Mucosa of gallbladder (tissue), 1 donor: ENCODE results near the gene SLC6A3. TPM values are rescaled to one million over a fixed set of nuclear protein-coding genes. Genes with fewer than 3 reads are reported as not detected.

Experiments used
- DNase-seq: peaks from one replicate; pipeline ENCODE4 v3.0.0-alpha.2; 2020; ENCODE audit warnings: low spot score
- total RNA-seq: library from RNA; stranded (reverse); gene quantifications from one replicate; pipeline ENCODE4 v1.2.1, GENCODE V29; 2021
- donor health status: DM: no; HTN: no; CAD: no.

Gene SLC6A3
- total RNA-seq, 1 donor from 2014 or later: 0.23 TPM

DNA sequence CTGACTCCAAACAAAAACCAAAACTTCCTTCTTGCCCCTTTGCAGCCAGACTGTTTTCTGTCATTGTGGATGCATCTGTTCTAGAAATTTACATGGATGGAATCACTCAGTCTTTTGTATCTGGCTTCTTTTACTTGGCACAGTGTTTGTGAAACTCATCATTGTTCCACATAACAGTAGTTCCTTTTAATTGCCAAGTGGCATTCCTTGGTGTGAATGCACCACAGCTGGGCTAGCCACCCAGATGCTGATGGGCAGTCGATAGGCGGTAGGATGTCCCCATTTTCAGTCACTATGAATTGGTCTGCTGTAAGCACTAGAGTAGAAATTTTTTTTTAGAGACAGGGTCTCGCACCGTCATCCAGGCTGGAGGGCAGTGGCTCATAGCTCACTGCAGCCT lies 94.1 kb downstream of the SLC6A3 start:
- no peak for DNase-seq

GRCh38 chr5:1349246-1349645 lies 96.0 kb downstream of the SLC6A3 start:
- DNase-seq: no peak

DNA sequence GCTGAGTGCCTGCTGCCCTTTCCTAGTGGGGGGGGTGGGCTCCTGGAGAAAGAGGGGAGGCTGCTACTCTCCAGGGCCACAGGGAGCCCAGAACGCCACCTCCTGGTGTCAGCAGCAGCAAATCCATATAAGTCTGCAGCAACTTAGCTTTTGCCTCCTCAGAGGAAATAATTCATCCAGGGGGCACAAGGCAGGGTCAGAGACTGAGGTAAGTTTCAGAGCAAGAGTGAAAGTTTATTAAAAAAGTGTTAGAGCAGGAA lies 96.3 kb downstream of the SLC6A3 start:
- DNase-seq: no peak

DNA sequence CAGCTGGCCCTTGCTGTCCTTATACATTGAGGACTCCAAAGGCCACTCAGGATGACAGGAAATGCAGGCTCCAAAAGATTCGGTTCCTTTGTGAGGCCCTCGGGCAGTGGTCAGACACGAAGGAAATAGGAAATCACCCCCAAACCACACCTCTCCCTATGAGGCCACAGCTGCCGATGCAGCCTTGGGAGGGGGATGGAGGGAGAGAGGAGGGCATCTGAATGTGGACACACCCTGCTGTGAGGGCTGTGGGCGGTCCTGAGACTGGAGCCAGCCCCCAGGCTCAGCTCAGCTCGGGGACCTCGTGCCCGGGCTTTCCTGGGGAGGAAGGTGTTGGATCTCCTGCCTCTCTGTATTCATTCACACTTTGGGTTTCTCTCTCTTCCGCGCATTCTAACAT lies 97.7 kb downstream of the SLC6A3 start:
- DNase-seq: no peak

- no peak for DNase-seq
Measured at GRCh38 chr5:1346627-1347440, 98.4 kb downstream of the SLC6A3 start.

DNA sequence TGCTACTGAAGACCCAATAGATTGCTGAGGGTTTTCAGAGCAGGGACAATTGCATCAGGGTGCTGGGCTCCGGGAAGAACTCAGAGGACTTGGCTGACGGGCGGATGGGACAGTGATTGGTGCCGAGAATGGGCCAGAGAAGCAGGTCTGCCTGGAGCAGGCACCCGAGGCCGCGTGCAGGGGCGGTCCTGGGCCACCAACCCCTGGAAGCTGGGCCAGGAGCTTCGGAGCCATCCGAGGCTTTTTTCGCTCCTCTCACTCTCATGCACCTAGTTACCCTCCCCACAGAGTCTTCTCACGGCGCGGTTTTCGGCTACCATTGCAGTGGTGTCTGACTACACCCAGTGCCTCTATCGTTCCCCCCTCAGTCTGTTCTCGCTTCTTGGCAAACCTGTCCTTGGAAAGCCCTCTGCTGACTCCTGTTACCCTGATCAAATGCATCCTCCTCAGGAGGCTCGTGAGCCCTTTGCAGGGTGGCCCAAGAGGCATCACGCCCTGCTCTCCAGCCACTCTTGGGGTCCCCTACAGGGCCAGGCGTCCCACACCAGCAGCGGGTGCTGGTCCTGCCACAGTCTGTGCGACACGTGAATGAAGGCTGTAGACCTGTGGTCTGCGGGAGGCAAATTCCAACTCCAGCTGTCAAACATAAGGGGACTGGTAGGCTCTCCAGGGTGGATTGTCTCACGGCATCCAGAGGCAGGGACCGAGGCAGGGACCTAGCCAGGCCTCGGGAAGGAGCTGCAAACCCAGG lies 99.2 kb downstream of the SLC6A3 start:
- no peak for DNase-seq

GRCh38 chr5:1344975-1345838 lies 100.0 kb downstream of the SLC6A3 start, which contains the start of gene CLPTM1L:
TSS of gene CLPTM1L (minus strand) at chr5:1345099. CDS start at chr5:1344841, 258 bp downstream.
- peak; percentile 88 for DNase-seq

DNA sequence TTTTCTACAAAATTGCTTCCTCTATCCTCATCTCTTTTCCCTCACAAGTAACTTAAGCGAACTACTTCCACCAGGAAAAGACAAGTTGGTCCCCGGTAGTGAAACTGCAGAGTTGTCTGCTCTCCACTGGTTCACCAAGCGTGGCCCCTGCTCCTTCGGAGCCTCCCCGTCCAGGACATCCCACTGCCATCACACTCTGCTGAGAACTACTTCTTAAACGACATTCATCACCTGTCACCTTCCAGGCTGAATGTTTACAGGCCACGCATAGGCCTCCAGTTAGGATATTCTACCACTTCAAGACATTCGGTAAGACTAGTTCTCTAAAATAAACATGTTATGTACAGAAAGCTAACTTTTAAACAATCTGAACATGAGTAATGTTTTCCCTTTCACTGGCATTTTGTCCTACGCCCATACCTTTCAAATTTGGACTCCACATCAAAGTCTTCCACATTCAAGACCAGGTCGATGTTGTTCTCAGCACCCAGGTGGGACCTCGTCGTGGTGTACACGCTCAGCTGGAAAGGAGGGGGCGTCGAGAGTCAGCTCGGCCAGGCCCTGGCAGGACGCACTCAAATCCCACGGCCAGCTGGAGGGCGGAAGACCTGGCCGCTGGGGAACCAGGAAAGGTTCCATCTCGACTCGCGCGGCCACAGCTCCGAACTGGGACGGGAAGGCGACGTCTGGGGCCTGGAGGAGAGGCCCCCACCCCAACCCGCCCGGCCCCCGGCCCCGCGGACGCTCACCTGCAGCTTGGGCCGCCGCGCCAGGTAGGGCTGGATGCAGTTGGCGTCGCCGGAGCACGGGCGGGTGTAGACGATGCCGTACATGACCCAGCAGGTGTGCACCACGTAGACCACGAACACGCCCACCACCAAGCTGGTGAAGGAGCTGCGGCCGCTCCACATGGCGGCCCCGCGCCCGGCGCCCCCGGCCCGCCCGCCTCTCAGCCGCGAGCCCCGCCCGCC lies 101.0 kb downstream of the SLC6A3 start:
- no peak for DNase-seq

- no peak for DNase-seq
Measured at GRCh38 chr5:1343315-1343751, 101.9 kb downstream of the SLC6A3 start.

Other genes starting within 250 kb of the SLC6A3 start
- gene SLC6A19, start 243.8 kb downstream of the SLC6A3 start, total RNA-seq: 179 TPM
- gene SLC6A18, start 220.1 kb downstream of the SLC6A3 start, total RNA-seq: not detected
- gene TERT, start 150.4 kb downstream of the SLC6A3 start, total RNA-seq: not detected
- 83.2 TPM for gene CLPTM1L, start 100.3 kb downstream of the SLC6A3 start, total RNA-seq
- 119 TPM for gene LPCAT1, start 78.5 kb upstream of the SLC6A3 start, total RNA-seq